SK-N-SH treated with all-trans-retinoic acid at 6 μM for 48 hours (cell line): ENCODE measurements around the gene TMEM217.

ENCODE experiments used
- ATAC-seq: fragments of 200-7000 bp; cut with Tn5 transposase; 3 replicates; pipeline ENCODE4 v1.9.1; 2020; ENCODE audit warnings: mild to moderate bottlenecking, moderate library complexity
- ARNTL ChIP-seq: fragments of 450-650 bp; formaldehyde crosslinking; IDR thresholded peaks from 2 replicates; pipeline ENCODE4 v1.5.0; 2020; ENCODE audit warnings: low read depth, mild to moderate bottlenecking, moderate library complexity, borderline replicate concordance
- BACH2 ChIP-seq: fragments of 250-450 bp; sonication (Bioruptor Pico); IDR thresholded peaks from 2 replicates; pipeline ENCODE4 v1.9.0; 2021; ENCODE audit warnings: mild to moderate bottlenecking, borderline replicate concordance
- CREB5 ChIP-seq: fragments of 250-450 bp; sonication (Bioruptor Pico); IDR thresholded peaks from 2 replicates; pipeline ENCODE4 v1.5.1; 2020; ENCODE audit warnings: low read depth, mild to moderate bottlenecking, moderate library complexity
- CSDC2 ChIP-seq: fragments of 250-450 bp; sonication (Bioruptor Pico); IDR thresholded peaks from 2 replicates; pipeline ENCODE4 v1.5.0; 2020; ENCODE audit warnings: mild to moderate bottlenecking, moderate library complexity
- GLIS3 ChIP-seq: fragments of 250-450 bp; sonication (Bioruptor Pico); IDR thresholded peaks from 2 replicates; pipeline ENCODE4 v1.5.0; 2020; ENCODE audit warnings: mild to moderate bottlenecking, moderate library complexity
- ISL1 ChIP-seq: fragments of 250-450 bp; sonication (Bioruptor Pico); IDR thresholded peaks from 2 replicates; pipeline ENCODE4 v2.1.2; 2022; ENCODE audit warnings: mild to moderate bottlenecking, moderate library complexity
- OSR1 ChIP-seq: fragments of 250-450 bp; sonication (Bioruptor Pico); IDR thresholded peaks from 2 replicates; pipeline ENCODE4 v1.8.0; 2022; ENCODE audit warnings: moderate library complexity, mild to moderate bottlenecking, inconsistent platforms
- POU6F1 ChIP-seq: fragments of 250-450 bp; sonication (Bioruptor Pico); IDR thresholded peaks from 2 replicates; pipeline ENCODE4 v1.8.0; 2021; ENCODE audit warnings: low read depth, mild to moderate bottlenecking, moderate library complexity, borderline replicate concordance
- PPARA ChIP-seq: fragments of 250-450 bp; sonication (Bioruptor Pico); IDR thresholded peaks from 2 replicates; pipeline ENCODE4 v1.5.0; 2020; ENCODE audit warnings: mild to moderate bottlenecking, borderline replicate concordance
- RARB ChIP-seq: fragments of 250-450 bp; sonication (Bioruptor Pico); IDR thresholded peaks from 2 replicates; pipeline ENCODE4 v1.8.0; 2021; ENCODE audit warnings: mild to moderate bottlenecking, moderate library complexity
- SNAI2 ChIP-seq: fragments of 250-450 bp; sonication (Bioruptor Pico); IDR thresholded peaks from 2 replicates; pipeline ENCODE4 v1.5.0; 2020; ENCODE audit warnings: mild to moderate bottlenecking, moderate library complexity
- TOX ChIP-seq: fragments of 250-450 bp; sonication (Bioruptor Pico); IDR thresholded peaks from 2 replicates; pipeline ENCODE4 v1.8.0; 2021; ENCODE audit warnings: mild to moderate bottlenecking, moderate library complexity, borderline replicate concordance
- ZC3H10 ChIP-seq: fragments of 250-450 bp; sonication (Bioruptor Pico); IDR thresholded peaks from 2 replicates; pipeline ENCODE4 v1.5.1; 2021; ENCODE audit warnings: mild to moderate bottlenecking, moderate library complexity
- ZFP3 ChIP-seq: fragments of 250-450 bp; sonication (Bioruptor Pico); IDR thresholded peaks from 2 replicates; pipeline ENCODE4 v1.5.0; 2020; ENCODE audit warnings: mild to moderate bottlenecking, moderate library complexity
- ZFP30 ChIP-seq: fragments of 450-650 bp; formaldehyde crosslinking; IDR thresholded peaks from 2 replicates; pipeline ENCODE4 v1.5.0; 2022; ENCODE audit warnings: mild to moderate bottlenecking, moderate library complexity
- ZNF70 ChIP-seq: fragments of 450-650 bp; formaldehyde crosslinking; IDR thresholded peaks from 2 replicates; pipeline ENCODE4 v1.5.0; 2020; ENCODE audit warnings: mild to moderate bottlenecking, moderate library complexity
- ZNF8 ChIP-seq: fragments of 450-650 bp; formaldehyde crosslinking; IDR thresholded peaks from 2 replicates; pipeline ENCODE4 v1.5.0; 2020; ENCODE audit warnings: mild to moderate bottlenecking, moderate library complexity
- TF ChIP-seq, protein P1 (sequence below): fragments of 250-450 bp; sonication (Bioruptor Pico); IDR thresholded peaks from 2 replicates; pipeline ENCODE4 v1.8.0; 2020; ENCODE audit warnings: mild to moderate bottlenecking, moderate library complexity, borderline replicate concordance

The TMEM217 gene

GRCh38 chr6:37218511-37218910, 39.4 kb downstream of the TMEM217 start:
- no peak for ATAC-seq

DNA sequence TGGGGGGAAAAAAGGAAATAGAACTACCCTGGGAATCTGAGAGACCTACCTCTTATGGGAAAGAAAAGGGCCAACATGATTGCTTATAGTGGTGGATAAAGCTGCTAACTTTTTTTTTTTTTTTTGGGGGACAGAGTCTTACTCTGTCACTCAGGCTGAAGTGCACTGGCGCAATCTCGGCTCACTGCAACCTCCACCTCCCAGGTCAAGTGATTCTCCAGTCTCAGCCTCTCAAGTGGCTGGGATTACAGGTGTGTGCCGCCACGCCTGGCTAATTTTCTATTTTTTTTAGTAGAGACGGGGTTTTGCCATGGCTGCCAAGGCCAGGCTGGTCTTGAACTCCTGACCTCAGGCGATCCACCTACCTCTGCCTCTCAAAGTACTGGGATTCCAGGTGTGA, 39.9 kb downstream of the TMEM217 start:
- no peak for ATAC-seq
- TF ChIP-seq ZC3H10: no peak
- no peak for TF ChIP-seq OSR1 (CRISPR knock-in tag)
- TF ChIP-seq GLIS3 (CRISPR knock-in tag): no peak
- TF ChIP-seq ARNTL (CRISPR knock-in tag): no peak
- TF ChIP-seq, protein P1, sequence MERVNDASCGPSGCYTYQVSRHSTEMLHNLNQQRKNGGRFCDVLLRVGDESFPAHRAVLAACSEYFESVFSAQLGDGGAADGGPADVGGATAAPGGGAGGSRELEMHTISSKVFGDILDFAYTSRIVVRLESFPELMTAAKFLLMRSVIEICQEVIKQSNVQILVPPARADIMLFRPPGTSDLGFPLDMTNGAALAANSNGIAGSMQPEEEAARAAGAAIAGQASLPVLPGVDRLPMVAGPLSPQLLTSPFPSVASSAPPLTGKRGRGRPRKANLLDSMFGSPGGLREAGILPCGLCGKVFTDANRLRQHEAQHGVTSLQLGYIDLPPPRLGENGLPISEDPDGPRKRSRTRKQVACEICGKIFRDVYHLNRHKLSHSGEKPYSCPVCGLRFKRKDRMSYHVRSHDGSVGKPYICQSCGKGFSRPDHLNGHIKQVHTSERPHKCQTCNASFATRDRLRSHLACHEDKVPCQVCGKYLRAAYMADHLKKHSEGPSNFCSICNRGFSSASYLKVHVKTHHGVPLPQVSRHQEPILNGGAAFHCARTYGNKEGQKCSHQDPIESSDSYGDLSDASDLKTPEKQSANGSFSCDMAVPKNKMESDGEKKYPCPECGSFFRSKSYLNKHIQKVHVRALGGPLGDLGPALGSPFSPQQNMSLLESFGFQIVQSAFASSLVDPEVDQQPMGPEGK (CRISPR knock-in tag): no peak
- TF ChIP-seq TOX (CRISPR knock-in tag): no peak
- no peak for TF ChIP-seq ZNF70 (CRISPR knock-in tag)
- TF ChIP-seq ZFP30: no peak
- no peak for TF ChIP-seq CREB5 (CRISPR knock-in tag)
- TF ChIP-seq ISL1: no peak

More at GRCh38 chr6:37218511-37218910, 39.4 kb downstream of the TMEM217 start:
- TF ChIP-seq, protein P1 (CRISPR knock-in tag): no peak

- no peak for ATAC-seq
- no peak for TF ChIP-seq CSDC2
- TF ChIP-seq ZC3H10: no peak
- TF ChIP-seq BACH2 (CRISPR knock-in tag): no peak
- TF ChIP-seq, protein P1 (CRISPR knock-in tag): no peak
- no peak for TF ChIP-seq PPARA (CRISPR knock-in tag)
- TF ChIP-seq SNAI2 (CRISPR knock-in tag): no peak
- TF ChIP-seq CREB5 (CRISPR knock-in tag): no peak
- no peak for TF ChIP-seq ZNF8 (CRISPR knock-in tag)
- TF ChIP-seq RARB (CRISPR knock-in tag): no peak
- no peak for TF ChIP-seq OSR1 (CRISPR knock-in tag)
- no peak for TF ChIP-seq POU6F1 (CRISPR knock-in tag)
- TF ChIP-seq ARNTL (CRISPR knock-in tag): no peak
- TF ChIP-seq ZFP3 (CRISPR knock-in tag): no peak
- no peak for TF ChIP-seq GLIS3 (CRISPR knock-in tag)
- no peak for TF ChIP-seq ISL1
These were observed 45.7 kb downstream of the TMEM217 start for GRCh38 chr6:37212268-37212667.
